Fibroblast of lung (primary cell): ENCODE data around the gene EIF2B5. TPM values are rescaled to one million over a fixed set of nuclear protein-coding genes. Genes with fewer than 3 reads are reported as not detected.

Experiments used
- DNase-seq, 2 donors: peaks; one replicate each; pipeline versions ENCODE4 v3.0.0 to v3.0.0-alpha.2; 2010; ENCODE audit warnings: low read depth in 2 of 2
- H2AFZ ChIP-seq: 2 replicates; pipeline ENCODE4 v1.5.1; 2012; ENCODE audit warnings: low read length, control low read depth, inconsistent platforms
- H3K27ac ChIP-seq: 2 replicates; pipeline ENCODE4 v1.5.1; 2011; ENCODE audit warnings: low read length, control low read depth; ENCODE audit not compliant: insufficient read depth
- H3K27me3 ChIP-seq: 2 replicates; pipeline ENCODE4 v1.5.1; 2011; ENCODE audit warnings: mild to moderate bottlenecking, low read length; ENCODE audit not compliant: control insufficient read depth, insufficient read depth
- H3K36me3 ChIP-seq: 2 replicates; pipeline ENCODE4 v1.5.1; 2011; ENCODE audit warnings: low read length; ENCODE audit not compliant: control insufficient read depth, insufficient read depth
- H3K4me1 ChIP-seq: 2 replicates; pipeline ENCODE4 v1.5.1; 2011; ENCODE audit warnings: low read length; ENCODE audit not compliant: control insufficient read depth, insufficient read depth; ENCODE audit errors: extremely low read depth
- H3K4me2 ChIP-seq: 2 replicates; pipeline ENCODE4 v1.5.1; 2011; ENCODE audit warnings: low read length, control low read depth; ENCODE audit not compliant: insufficient read depth; ENCODE audit errors: extremely low read depth
- H3K4me3 ChIP-seq, 4 experiments: fragments of 200-600 bp in 1 of 4; sonication (generic) in 1 of 4; replicated peaks in 1 of 4; 2 replicates each; pipeline ENCODE4 v1.5.1; 2011 to 2016; ENCODE audit warnings: low read length in 4 of 4, low read depth in 3 of 4, mild to moderate bottlenecking in 3 of 4, control low read depth in 2 of 4, inconsistent platforms in 1 of 4, mixed read lengths in 1 of 4; ENCODE audit not compliant: insufficient read depth in 1 of 4; ENCODE audit errors: control extremely low read depth in 1 of 4
- H3K79me2 ChIP-seq: 2 replicates; pipeline ENCODE4 v1.5.1; 2012; ENCODE audit warnings: mild to moderate bottlenecking, low read length, inconsistent platforms; ENCODE audit not compliant: control insufficient read depth, insufficient read depth
- H3K9ac ChIP-seq: 2 replicates; pipeline ENCODE4 v1.5.1; 2011; ENCODE audit warnings: mild to moderate bottlenecking, low read length, control low read depth; ENCODE audit not compliant: insufficient read depth
- H3K9me3 ChIP-seq: 2 replicates; pipeline ENCODE4 v1.5.1; 2012; ENCODE audit warnings: low read depth, low read length; ENCODE audit not compliant: control insufficient read depth, insufficient read depth
- H4K20me1 ChIP-seq: 2 replicates; pipeline ENCODE4 v1.5.1; 2011; ENCODE audit warnings: low read length; ENCODE audit not compliant: control insufficient read depth, insufficient read depth; ENCODE audit errors: extremely low read depth
- EZH2 ChIP-seq: IDR thresholded peaks from 2 replicates; pipeline ENCODE4 v1.5.1; 2012; ENCODE audit warnings: low read length, control low read depth, mild to moderate bottlenecking; ENCODE audit errors: missing control alignments
- polyA plus RNA-seq, 2 donors: library from polyadenylated mRNA; depleted of rRNA in 1 of 2; stranded (reverse) in 1 of 2; unstranded in 1 of 2; fragments of >200 nt; gene quantifications; 2 replicates each; pipeline ENCODE4 v1.2.1, GENCODE V29; 2011 to 2012; ENCODE audit warnings: missing spikeins in 1 of 2
- total RNA-seq: library from RNA; depleted of rRNA; stranded (reverse); fragments of >200 nt; gene quantifications from 2 replicates; pipeline ENCODE4 v1.2.1, GENCODE V29; 2014
- TF ChIP-seq, protein P1 (sequence below), 2 donors: IDR thresholded peaks in 1 of 2; conservative IDR thresholded peaks in 1 of 2; 1 replicate in 1 of 2; 2 replicates in 1 of 2; pipeline ENCODE4 v1.5.1; 2011 to 2012; ENCODE audit warnings: low read length in 2 of 2, control low read depth in 1 of 2, inconsistent platforms in 1 of 2, low read depth in 1 of 2, mild to moderate bottlenecking in 1 of 2

EIF2B5 gene
- total and polyA plus RNA-seq, 2 donors (not counting 1 experiment from before 2014, with no cell fraction given), result 23.8 to 26.9 TPM

DNA sequence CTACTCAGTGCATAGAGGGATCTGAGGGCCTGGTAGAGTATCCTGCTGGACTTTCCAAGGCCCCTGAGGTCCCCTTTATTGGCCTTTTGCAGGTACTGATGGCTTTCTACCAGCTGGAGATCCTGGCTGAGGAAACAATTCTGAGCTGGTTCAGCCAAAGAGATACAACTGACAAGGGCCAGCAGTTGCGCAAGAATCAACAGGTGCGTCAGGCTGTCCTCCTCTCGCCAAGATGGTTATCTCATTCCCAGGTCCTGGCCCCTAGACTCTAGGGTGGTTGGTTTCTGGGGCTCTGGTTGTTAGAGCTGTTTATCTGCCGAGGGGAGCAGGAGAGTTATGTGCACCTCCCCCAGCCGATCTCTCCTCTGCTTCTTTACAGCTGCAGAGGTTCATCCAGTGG is 9.3 kb downstream of the EIF2B5 start:
- Histone ChIP-seq H3K79me2 (peaks cover 3% of the 10 kb centered on the region), H3K4me1 (no peaks in the 10 kb centered on the region), H3K4me2 (no peak overlapping the region), H3K27me3 (no peaks in the 10 kb centered on the region), H3K9ac (no peak overlapping the region), H3K27ac (no peak overlapping the region), H4K20me1 (no peaks in the 10 kb centered on the region), H3K4me3 (no peak overlapping the region), H3K9me3 (no peaks in the 10 kb centered on the region), H3K36me3 (peaks cover 21% of the 10 kb centered on the region), H2AFZ (no peak overlapping the region)
- DNase-seq, result no peak
- TF ChIP-seq, protein P1, sequence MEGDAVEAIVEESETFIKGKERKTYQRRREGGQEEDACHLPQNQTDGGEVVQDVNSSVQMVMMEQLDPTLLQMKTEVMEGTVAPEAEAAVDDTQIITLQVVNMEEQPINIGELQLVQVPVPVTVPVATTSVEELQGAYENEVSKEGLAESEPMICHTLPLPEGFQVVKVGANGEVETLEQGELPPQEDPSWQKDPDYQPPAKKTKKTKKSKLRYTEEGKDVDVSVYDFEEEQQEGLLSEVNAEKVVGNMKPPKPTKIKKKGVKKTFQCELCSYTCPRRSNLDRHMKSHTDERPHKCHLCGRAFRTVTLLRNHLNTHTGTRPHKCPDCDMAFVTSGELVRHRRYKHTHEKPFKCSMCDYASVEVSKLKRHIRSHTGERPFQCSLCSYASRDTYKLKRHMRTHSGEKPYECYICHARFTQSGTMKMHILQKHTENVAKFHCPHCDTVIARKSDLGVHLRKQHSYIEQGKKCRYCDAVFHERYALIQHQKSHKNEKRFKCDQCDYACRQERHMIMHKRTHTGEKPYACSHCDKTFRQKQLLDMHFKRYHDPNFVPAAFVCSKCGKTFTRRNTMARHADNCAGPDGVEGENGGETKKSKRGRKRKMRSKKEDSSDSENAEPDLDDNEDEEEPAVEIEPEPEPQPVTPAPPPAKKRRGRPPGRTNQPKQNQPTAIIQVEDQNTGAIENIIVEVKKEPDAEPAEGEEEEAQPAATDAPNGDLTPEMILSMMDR (conservative IDR thresholded peaks at IDR 0.05 in 1 of 2, IDR thresholded peaks at IDR 0.05 in 1 of 2; ENCODE audit: low read depth in 1 of 2, low read length in 2 of 2), result no peak
- no peak for TF ChIP-seq EZH2

DNA sequence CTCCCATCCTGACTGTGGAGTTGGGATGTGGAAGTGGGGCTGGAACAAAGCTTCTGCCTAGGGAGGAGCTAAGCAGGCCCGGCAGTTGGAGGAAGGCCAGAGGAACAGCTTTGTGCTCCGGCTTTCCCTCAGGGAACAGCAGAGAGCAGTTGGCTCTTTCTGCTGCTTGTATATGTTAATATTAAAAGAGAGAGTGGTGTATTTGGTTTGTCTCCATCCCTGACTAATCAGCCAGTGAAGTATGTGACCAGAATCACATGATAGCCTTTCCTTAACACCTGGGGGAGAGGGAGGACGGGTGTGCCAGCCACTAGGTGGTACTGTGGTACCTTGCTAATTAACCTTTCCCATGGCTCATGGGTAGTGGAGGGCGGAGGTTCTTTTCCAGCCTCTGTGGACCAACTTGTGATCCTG is 10.0 kb downstream of the EIF2B5 start:
- no peak overlapping the region for H3K27ac ChIP-seq
- peaks cover 21% of the 10 kb centered on the region for H3K36me3 ChIP-seq

DNA sequence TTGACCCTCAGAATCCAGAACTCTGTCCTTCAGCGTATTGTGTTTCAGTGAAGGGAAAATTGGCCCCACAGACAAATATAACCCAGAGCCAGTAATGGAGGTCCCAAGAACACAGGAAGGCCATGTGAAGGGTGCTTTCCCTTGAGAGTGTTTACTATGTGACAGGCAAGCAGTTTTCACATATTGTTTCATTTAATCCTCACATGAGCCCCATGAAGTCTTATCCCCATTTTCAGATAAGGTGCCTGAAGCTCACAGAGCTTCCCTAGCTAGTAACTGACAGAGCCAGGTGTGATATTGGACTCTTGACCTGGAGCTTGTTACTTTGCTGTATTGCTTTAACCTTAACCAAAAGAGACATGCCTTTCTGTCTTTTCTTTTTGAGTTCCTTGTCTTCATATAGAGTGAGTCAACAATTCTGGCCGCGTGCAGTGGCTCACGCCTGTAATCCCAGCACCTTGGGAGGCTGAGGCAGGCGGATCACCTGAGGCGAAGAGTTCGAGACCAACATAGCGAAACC is 10.7 kb downstream of the EIF2B5 start:
- H3K36me3 ChIP-seq, result peaks cover 16% of the 10 kb centered on the region
- TF ChIP-seq, protein P1 (conservative IDR thresholded peaks at IDR 0.05 in 1 of 2, IDR thresholded peaks at IDR 0.05 in 1 of 2; ENCODE audit: low read depth in 1 of 2, low read length in 2 of 2), result no peak
- no peak for TF ChIP-seq EZH2
- no peaks in the 10 kb centered on the region for H3K4me1 ChIP-seq
- no peak for DNase-seq
- H2AFZ ChIP-seq, result no peak overlapping the region
- no peaks in the 10 kb centered on the region for H3K9me3 ChIP-seq
- no peaks in the 10 kb centered on the region for H3K27me3 ChIP-seq
- H3K4me3 ChIP-seq, result no peak overlapping the region
- H3K79me2 ChIP-seq, result no peaks in the 10 kb centered on the region
- H4K20me1 ChIP-seq, result no peaks in the 10 kb centered on the region
- no peak overlapping the region for H3K27ac ChIP-seq
- no peak overlapping the region for H3K4me2 ChIP-seq
- no peak overlapping the region for H3K9ac ChIP-seq

More for the DNA sequence above, 10.0 kb downstream of the EIF2B5 start:
- no peak overlapping the region for H3K4me3 ChIP-seq
- H2AFZ ChIP-seq, result no peak overlapping the region
- H3K9me3 ChIP-seq, result no peaks in the 10 kb centered on the region
- H4K20me1 ChIP-seq, result no peaks in the 10 kb centered on the region
- TF ChIP-seq, protein P1 (conservative IDR thresholded peaks at IDR 0.05 in 1 of 2, IDR thresholded peaks at IDR 0.05 in 1 of 2; ENCODE audit: low read depth in 1 of 2, low read length in 2 of 2), result peak; percentile 31 to 44
- no peak for TF ChIP-seq EZH2
- no peaks in the 10 kb centered on the region for H3K4me1 ChIP-seq
- H3K27me3 ChIP-seq, result no peaks in the 10 kb centered on the region
- no peak overlapping the region for H3K9ac ChIP-seq
- DNase-seq, result peak; percentile 56 to 58
- H3K79me2 ChIP-seq, result peaks cover 3% of the 10 kb centered on the region
- no peak overlapping the region for H3K4me2 ChIP-seq
